ENCODE data around the gene PI4K2B.
A peak's percentile ranks its signal among the peaks of the same experiment; 100 is the strongest.

Gene PI4K2B

DNA sequence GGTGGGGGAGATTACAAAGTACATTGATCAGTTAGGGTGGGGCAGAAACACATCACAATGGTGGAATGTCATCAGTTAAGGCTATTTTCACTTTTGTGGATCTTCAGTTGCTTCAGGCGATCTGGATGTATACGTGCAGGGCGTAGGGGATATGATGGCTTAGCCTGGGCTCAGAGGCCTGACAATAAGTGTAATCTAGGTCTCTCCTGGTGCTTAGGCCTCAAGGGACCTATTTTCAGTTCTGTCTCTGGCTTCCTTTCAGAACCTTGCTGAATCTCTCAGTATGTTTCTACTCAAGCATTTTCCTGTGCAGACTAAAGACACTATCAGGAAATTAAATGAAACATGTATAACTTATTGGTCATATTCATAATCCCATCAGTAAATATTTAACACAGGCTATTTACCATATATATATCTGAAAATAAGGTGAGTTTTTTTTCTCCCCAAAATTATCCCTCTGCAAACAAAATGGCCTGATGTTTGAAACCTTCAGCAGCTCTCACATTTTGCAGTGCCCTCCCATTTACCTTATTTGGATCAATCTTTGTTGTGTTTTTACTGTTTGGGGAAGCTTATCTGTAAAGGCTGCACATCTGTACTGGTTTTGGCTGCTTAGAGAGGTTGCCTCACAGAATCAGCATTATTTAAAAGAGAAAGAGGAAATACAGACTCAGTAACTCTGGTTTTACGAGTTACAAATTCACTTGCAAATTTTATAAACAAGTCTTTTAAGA is 76.4 kb downstream of the PI4K2B start:
- TF ChIP-seq ZC3H10 (CRISPR knock-in tag; IDR thresholded peaks at IDR 0.05) (no peak), ZNF8 (CRISPR knock-in tag; IDR thresholded peaks at IDR 0.05) (no peak), ZNF70 (CRISPR knock-in tag; IDR thresholded peaks at IDR 0.05) (no peak), ESRRG (CRISPR knock-in tag; IDR thresholded peaks at IDR 0.05) (no peak), TOX (CRISPR knock-in tag; IDR thresholded peaks at IDR 0.05; ENCODE audit: borderline replicate concordance) (no peak), ZFP3 (CRISPR knock-in tag; IDR thresholded peaks at IDR 0.05) (no peak), GLIS3 (CRISPR knock-in tag; IDR thresholded peaks at IDR 0.05) (no peak), BACH2 (CRISPR knock-in tag; IDR thresholded peaks at IDR 0.05; ENCODE audit: borderline replicate concordance) (no peak), CREB5 (CRISPR knock-in tag; IDR thresholded peaks at IDR 0.05; ENCODE audit: low read depth) (no peak), OSR1 (CRISPR knock-in tag; IDR thresholded peaks at IDR 0.05) (no peak), TSHZ2 (CRISPR knock-in tag; IDR thresholded peaks at IDR 0.05) (no peak), ZFP30 (CRISPR knock-in tag; IDR thresholded peaks at IDR 0.05) (no peak)
- TF ChIP-seq, protein P1, sequence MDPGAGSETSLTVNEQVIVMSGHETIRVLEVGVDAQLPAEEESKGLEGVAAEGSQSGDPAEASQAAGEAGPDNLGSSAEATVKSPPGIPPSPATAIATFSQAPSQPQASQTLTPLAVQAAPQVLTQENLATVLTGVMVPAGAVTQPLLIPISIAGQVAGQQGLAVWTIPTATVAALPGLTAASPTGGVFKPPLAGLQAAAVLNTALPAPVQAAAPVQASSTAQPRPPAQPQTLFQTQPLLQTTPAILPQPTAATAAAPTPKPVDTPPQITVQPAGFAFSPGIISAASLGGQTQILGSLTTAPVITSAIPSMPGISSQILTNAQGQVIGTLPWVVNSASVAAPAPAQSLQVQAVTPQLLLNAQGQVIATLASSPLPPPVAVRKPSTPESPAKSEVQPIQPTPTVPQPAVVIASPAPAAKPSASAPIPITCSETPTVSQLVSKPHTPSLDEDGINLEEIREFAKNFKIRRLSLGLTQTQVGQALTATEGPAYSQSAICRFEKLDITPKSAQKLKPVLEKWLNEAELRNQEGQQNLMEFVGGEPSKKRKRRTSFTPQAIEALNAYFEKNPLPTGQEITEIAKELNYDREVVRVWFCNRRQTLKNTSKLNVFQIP (CRISPR knock-in tag; IDR thresholded peaks at IDR 0.05; ENCODE audit: borderline replicate concordance, low read depth): no peak
- no peak for ATAC-seq

GRCh38 chr4:25310803-25311166 is 77.0 kb downstream of the PI4K2B start:
- no peak for ATAC-seq
- no peak for TF ChIP-seq ISL1 (CRISPR knock-in tag; IDR thresholded peaks at IDR 0.05)
- no peak for TF ChIP-seq CSDC2 (CRISPR knock-in tag; IDR thresholded peaks at IDR 0.05)
- TF ChIP-seq, protein P1 (CRISPR knock-in tag; IDR thresholded peaks at IDR 0.05; ENCODE audit: borderline replicate concordance, low read depth): no peak
- no peak for TF ChIP-seq ZNF70 (CRISPR knock-in tag; IDR thresholded peaks at IDR 0.05)
- no peak for TF ChIP-seq TOX (CRISPR knock-in tag; IDR thresholded peaks at IDR 0.05; ENCODE audit: borderline replicate concordance)
- TF ChIP-seq RARB (CRISPR knock-in tag; IDR thresholded peaks at IDR 0.05): no peak
- TF ChIP-seq CREB5 (CRISPR knock-in tag; IDR thresholded peaks at IDR 0.05; ENCODE audit: low read depth): no peak

DNA sequence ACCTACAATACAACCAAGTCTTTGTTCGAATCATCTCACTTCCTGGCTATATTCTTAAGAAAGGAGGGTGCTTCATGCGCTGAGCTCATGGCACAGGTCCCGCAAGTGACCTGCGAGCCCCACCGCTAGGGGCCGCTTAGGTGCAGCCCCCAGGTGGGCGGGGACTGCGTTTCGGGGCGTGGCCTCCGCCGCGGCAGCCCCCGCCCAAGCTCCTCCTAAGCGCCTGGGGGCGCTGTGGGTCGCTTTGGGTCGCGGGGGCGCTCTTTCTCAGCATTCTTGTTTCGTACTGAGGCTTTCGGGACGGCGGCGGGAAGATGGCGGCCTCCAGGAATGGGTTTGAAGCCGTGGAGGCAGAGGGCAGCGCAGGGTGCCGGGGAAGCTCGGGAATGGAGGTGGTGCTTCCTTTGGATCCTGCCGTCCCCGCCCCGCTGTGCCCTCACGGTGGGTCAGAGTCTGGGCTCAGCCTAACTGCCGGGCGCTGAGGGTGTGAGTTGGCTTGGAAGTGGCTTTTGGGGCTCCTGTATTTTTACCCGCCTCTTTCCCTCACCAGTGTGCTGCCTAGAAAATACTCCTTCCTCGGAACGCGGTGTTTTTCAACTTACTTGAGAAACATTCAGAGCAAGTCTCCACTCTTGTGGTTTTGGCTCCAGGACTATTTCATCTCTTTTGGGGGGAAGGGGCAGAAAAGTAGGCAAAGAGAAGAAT is 78.8 kb downstream of the PI4K2B start, which contains the start of gene ZCCHC4:
ZCCHC4 (plus strand) TSS at position 279 of the 705 bp plus-strand sequence; CDS start at position 315, 36 bp downstream.
- ATAC-seq: peak; percentile 97
- TF ChIP-seq OSR1 (CRISPR knock-in tag; IDR thresholded peaks at IDR 0.05): no peak
- TF ChIP-seq, protein P1 (CRISPR knock-in tag; IDR thresholded peaks at IDR 0.05; ENCODE audit: borderline replicate concordance, low read depth): no peak
- TF ChIP-seq CREB5 (CRISPR knock-in tag; IDR thresholded peaks at IDR 0.05; ENCODE audit: low read depth): no peak
- no peak for TF ChIP-seq RARB (CRISPR knock-in tag; IDR thresholded peaks at IDR 0.05)
- TF ChIP-seq GLIS3 (CRISPR knock-in tag; IDR thresholded peaks at IDR 0.05): no peak
- no peak for TF ChIP-seq ZFP30 (CRISPR knock-in tag; IDR thresholded peaks at IDR 0.05)
- TF ChIP-seq, protein P2, sequence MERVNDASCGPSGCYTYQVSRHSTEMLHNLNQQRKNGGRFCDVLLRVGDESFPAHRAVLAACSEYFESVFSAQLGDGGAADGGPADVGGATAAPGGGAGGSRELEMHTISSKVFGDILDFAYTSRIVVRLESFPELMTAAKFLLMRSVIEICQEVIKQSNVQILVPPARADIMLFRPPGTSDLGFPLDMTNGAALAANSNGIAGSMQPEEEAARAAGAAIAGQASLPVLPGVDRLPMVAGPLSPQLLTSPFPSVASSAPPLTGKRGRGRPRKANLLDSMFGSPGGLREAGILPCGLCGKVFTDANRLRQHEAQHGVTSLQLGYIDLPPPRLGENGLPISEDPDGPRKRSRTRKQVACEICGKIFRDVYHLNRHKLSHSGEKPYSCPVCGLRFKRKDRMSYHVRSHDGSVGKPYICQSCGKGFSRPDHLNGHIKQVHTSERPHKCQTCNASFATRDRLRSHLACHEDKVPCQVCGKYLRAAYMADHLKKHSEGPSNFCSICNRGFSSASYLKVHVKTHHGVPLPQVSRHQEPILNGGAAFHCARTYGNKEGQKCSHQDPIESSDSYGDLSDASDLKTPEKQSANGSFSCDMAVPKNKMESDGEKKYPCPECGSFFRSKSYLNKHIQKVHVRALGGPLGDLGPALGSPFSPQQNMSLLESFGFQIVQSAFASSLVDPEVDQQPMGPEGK (CRISPR knock-in tag; IDR thresholded peaks at IDR 0.05; ENCODE audit: borderline replicate concordance): 0 out of 2 replicates have a peak, but pooled peaks have one; percentile 20
- no peak for TF ChIP-seq CSRNP3 (CRISPR knock-in tag; IDR thresholded peaks at IDR 0.05)
- TF ChIP-seq CSDC2 (CRISPR knock-in tag; IDR thresholded peaks at IDR 0.05): peak; percentile 92
- peak; percentile 77; the same call in 1 of the 2 replicates for TF ChIP-seq SNAI2 (CRISPR knock-in tag; IDR thresholded peaks at IDR 0.05)
- TF ChIP-seq ZFP3 (CRISPR knock-in tag; IDR thresholded peaks at IDR 0.05): 0 out of 2 replicates have a peak, but pooled peaks have one; percentile 74
